Kidney (tissue), 14 donors: Measurements from ENCODE around the gene TEX29. TPM values are rescaled to one million over a fixed set of nuclear protein-coding genes. Genes with fewer than 3 reads are reported as not detected.

Experiments
- DNase-seq, 5 donors: peaks; one replicate each; pipeline ENCODE4 v3.0.0-alpha.2; 2013 to 2020
- FAIRE-seq: peaks from 2 replicates; lab custom pipeline; 2012; peaks lifted over from hg19 to GRCh38; lab: Jason Lieb, UNC
- H3K27ac ChIP-seq, 2 donors: one replicate each; pipeline ENCODE4 v1.7.0; 2013; ENCODE audit warnings: low read depth in 2 of 2, low read length in 2 of 2, inconsistent platforms in 1 of 2
- H3K27me3 ChIP-seq: one replicate; pipeline ENCODE4 v1.7.1; 2013; ENCODE audit warnings: low read length, inconsistent platforms; ENCODE audit not compliant: control insufficient read depth, insufficient read depth
- H3K36me3 ChIP-seq, 3 donors: one replicate each; pipeline versions ENCODE4 v1.7.0 to v1.7.1; 2013; ENCODE audit warnings: low read length in 3 of 3, control low read depth in 1 of 3, inconsistent platforms in 1 of 3; ENCODE audit not compliant: insufficient read depth in 3 of 3, control insufficient read depth in 2 of 3
- H3K4me1 ChIP-seq, 3 donors: one replicate each; pipeline versions ENCODE4 v1.7.0 to v1.7.1; 2013; ENCODE audit warnings: low read length in 3 of 3, inconsistent platforms in 1 of 3, low read depth in 1 of 3; ENCODE audit not compliant: control insufficient read depth in 2 of 3, insufficient read depth in 2 of 3
- H3K4me3 ChIP-seq, 3 donors: one replicate each; pipeline versions ENCODE4 v1.7.0 to v1.8.1; 2013; ENCODE audit warnings: low read length in 3 of 3, control low read depth in 1 of 3, inconsistent platforms in 1 of 3
- H3K9ac ChIP-seq, 3 donors: one replicate each; pipeline versions ENCODE4 v1.7.0 to v1.7.1; 2013; ENCODE audit warnings: low read length in 3 of 3, control low read depth in 1 of 3, inconsistent platforms in 1 of 3
- H3K9me3 ChIP-seq, 3 donors: one replicate each; pipeline versions ENCODE4 v1.7.0 to v1.7.1; 2013; ENCODE audit warnings: low read length in 3 of 3, control low read depth in 1 of 3, inconsistent platforms in 1 of 3; ENCODE audit not compliant: control insufficient read depth in 2 of 3, insufficient read depth in 1 of 3
- CTCF ChIP-seq: IDR thresholded peaks from 3 replicates; pipeline ENCODE4 v1.5.1; 2012; ENCODE audit warnings: mild to moderate bottlenecking, moderate library complexity, borderline replicate concordance; ENCODE audit not compliant: insufficient read depth; ENCODE audit errors: extremely low read depth
- intact Hi-C: fragments of 100-400 bp; cut with DNase I; formaldehyde crosslinking; loops from one replicate; pipeline ENCODE4 v1.11.1; 2022
- polyA plus RNA-seq: library from polyadenylated mRNA; stranded (reverse); fragments of 350-450 nt; fragmentation: Illumina TruSeq; extraction: RNeasy Lipid Tissue Mini Kit (QIAGEN cat#74804); gene quantifications from one replicate; pipeline ENCODE4 v1.2.3, GENCODE V29; 2014; ENCODE audit warnings: low read depth, low replicate concordance; ENCODE audit not compliant: insufficient read depth
- total RNA-seq: library from RNA; stranded (reverse); fragmentation: NEBNext Ultra II Directional; extraction: Animal tissue kit (Norgen Biotek cat#: 25700); gene quantifications from one replicate; pipeline ENCODE4 v1.2.1, GENCODE V29; 2021
- donor health status: control.
- donor health status: control.
- donor health status: control.
- donor health status: control.
- donor health status: control.
- donor health status: DM: yes; HTN: yes; CAD: no.
- donor health status: Normal renal cell carcinoma (clear cell type).

TEX29 gene
- total and polyA plus RNA-seq, 2 donors from 2014 or later: not detected

DNA sequence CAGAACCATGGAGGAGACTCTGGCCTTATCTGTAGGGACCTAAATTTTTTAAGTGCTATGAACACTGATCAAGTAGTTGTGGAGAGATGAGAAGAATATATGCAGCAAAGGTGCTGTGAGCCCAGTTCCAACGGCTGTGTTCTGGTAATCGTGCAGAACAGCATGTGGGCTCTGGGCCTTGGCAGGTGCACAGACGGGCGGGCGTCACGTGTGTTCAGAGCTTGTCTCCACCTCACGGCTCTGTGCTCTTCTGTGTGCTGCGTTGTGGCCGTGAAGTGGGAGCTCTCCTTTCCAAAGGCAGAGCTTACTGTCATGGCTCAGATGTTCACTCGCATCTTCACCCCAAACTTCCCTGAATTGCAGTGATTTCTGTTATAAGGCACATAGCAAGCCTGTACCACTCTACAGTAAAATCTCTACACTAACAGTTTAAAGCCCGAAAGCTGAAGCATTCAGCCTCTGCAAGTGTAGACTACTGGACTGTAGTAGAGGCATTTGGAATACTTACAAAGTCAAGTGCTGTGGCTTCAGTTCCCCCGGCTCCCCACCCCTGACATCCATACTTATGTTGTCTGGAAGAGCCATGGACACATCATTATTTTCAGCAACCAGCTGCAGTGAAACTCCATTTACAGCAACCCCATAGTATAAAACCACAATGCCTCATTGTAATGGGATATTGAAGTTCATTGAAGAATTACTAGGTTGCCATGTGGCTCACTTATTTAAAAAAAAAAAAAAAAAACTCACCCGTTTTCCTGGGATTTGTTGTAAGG lies 27.5 kb upstream of the TEX29 start:
- intact Hi-C loops: no loop called here
- DNase-seq: no peak
- Histone ChIP-seq H3K9me3 (no peaks in the 10 kb centered on the region), H3K27me3 (no peaks in the 10 kb centered on the region), H3K4me1 (no peaks in the 10 kb centered on the region), H3K9ac (no peak overlapping the region), H3K4me3 (no peak overlapping the region), H3K27ac (no peak overlapping the region), H3K36me3 (peaks cover 0 to 39% (median 30%) of the 10 kb centered on the region in 3 donors)
- no peak for TF ChIP-seq CTCF
- no peak for FAIRE-seq

- peak in 1 of 5 donors; percentile 37 for DNase-seq
- Histone ChIP-seq H3K27ac (no peak overlapping the region), H3K36me3 (peaks cover 0 to 45% (median 27%) of the 10 kb centered on the region in 3 donors), H3K9ac (no peak overlapping the region), H3K4me1 (no peaks in the 10 kb centered on the region), H3K4me3 (no peak overlapping the region), H3K27me3 (no peaks in the 10 kb centered on the region), H3K9me3 (no peaks in the 10 kb centered on the region)
- intact Hi-C loops: no loop called here
- no peak for FAIRE-seq
- TF ChIP-seq CTCF: no peak
Measured at GRCh38 chr13:111295886-111296285, 24.6 kb upstream of the TEX29 start.

GRCh38 chr13:111296417-111296816 lies 24.0 kb upstream of the TEX29 start:
- no peak overlapping the region for H3K27ac ChIP-seq
- DNase-seq (no peak), FAIRE-seq (no peak)
- H3K27me3 ChIP-seq: no peaks in the 10 kb centered on the region
- peaks cover 3 to 45% (median 27%) of the 10 kb centered on the region in 3 donors for H3K36me3 ChIP-seq
- TF ChIP-seq CTCF: no peak
- no peak overlapping the region for H3K9ac ChIP-seq
- intact Hi-C loops: no loop called here
- no peak overlapping the region for H3K4me3 ChIP-seq
- no peaks in the 10 kb centered on the region for H3K4me1 ChIP-seq
- H3K9me3 ChIP-seq: no peaks in the 10 kb centered on the region
